Hepatic stellate cell (primary cell): ENCODE data around the gene DPT.
"Not testable (repeated sequence)": the region's sequence is repeated elsewhere in the genome, so short reads cannot be mapped to it uniquely, and the experiment has no call there.

Experiments
- DNase-seq: peaks from one replicate; pipeline ENCODE4 v3.0.0; 2011; ENCODE audit warnings: low spot score

DPT gene

DNA sequence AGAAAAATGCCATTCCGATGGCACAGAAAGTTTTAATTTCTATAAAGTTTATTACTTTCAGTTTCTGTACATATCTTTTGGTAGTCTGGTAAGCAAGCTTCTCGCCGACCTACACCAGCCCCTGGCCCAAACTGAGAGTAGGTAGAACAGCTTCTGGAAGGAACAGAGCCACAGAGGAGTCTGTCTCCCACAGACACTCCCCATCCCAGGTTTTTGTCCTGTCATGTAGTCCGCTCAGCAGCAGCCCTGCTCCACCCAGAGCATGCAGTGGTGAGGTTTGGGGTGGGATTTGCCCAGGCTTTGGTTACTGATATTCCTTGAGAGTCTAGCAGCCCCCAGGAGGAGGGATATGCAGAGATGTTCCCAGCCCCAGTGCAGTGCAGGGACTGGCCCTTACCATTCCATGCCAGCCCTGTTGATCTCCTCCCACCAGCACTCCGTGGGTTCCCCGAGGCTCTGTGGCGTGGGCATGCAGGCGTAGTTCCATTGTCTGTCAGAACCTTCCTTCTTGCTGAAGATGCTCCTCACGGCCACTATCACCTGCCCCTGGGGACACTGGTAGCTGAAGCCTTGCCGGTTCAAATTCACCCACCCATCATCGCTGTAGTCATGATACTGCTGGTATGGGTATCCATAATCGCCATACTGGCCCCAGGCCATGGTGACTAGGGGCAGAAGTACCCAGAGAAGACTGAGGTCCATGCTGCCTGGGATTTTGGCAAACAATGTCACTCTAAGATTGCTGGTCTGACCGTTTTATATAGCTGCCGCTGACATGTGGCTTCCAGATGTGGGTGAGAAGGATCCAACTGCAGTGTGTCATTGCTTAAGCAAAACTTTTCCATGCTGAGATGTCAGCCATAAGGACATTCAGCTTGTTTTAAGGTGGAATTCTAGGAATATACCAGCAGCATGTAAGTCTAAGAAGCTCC, at the start of gene DPT:
Gene DPT, minus strand, starts transcription at position 734 of the 932 bp plus-strand sequence. Its CDS starts 32 bp downstream, at position 702.
- no peak for DNase-seq

DNA sequence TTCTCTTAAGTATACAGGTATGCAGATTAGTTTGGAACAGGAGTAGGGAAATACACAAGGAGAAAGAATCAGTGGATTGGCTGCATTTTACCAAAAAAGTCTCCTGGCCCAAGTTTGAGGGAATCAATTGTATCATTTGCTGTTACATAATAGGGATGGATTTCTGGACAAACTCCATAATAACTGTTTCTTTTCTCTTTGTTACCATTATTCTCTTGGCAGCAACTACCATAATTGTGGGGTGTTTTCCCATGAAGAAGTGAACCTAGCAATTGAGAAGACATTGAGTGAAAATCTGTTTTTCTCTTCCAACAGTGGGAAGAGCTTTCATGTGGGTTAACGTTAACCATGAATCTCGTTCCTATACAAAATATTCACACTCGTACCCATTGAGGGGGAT, 46.4 kb upstream of the DPT start:
- no peak for DNase-seq

DNA sequence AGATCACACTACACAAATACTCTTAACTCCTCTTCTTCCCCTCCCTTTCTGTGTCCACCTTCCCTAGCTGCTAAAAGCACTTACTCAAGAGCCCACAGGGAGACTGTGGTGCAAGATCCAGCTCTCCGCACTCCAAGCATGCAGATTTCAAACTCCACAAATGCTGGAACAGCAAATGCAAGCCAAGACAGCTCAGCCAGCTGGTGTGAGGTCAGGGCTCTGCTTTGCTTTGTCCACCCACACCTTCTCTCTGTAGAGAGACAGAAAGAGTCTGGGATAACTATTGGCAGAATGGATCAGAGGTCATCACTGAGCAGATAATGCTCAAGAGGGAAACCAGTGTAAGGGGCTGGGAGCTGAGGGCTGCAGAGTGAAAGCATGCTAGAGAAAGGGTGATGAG, 45.2 kb upstream of the DPT start:
- DNase-seq = no peak

DNA sequence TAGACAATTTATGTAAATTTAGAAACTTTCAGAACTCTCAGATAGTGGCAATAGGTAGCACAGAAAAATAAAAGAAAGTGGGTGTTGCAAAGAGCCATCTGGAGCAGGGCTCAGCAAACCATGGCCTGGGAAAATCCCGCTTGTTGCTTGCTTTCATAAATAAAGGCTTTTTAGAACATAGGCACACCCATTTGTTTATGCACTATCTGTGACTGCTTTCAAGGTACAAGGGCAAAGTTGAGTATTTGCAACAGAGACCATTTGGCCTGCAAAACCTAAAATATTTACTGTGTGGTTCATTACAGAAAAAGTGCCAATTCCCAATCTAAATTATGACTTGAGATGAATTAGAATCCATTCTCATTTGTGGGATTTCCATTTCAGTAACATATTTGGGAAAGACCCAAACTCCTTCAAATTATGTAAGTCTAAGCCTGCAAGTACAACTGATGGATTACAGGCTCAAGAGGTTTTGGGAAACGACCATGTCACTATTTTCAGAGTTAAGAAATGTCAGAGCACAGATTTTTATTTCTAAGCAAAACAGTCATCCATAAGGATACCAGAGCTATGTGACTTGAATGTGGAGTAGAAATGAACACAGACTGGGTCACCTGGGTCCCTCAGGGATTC, 43.5 kb upstream of the DPT start:
- no peak for DNase-seq

DNA sequence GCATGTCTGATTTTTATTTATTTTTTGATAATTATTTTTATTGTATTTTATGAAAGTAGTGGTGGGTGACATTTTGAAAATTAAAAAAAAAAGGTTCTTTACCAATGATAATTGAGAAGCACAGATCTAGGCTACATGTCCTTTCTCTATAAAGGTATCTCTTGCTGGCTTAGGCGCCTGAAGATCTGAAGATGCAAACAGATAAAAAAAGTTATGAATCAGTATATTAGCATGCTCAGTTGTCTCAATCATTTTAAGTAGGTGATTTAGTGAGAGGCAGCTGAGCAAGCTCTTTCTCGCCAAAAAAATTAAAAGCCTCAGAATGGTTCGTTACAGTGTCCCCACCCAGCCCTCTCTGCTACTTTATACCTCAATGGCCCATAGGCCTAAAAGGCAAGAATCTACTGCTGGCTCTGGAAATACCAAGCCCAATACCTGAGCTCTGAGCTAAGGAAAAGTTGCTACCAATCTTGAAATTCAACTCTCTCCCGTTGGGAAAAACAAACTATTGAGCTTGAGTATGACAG, 42.2 kb upstream of the DPT start:
- no peak for DNase-seq

DNA sequence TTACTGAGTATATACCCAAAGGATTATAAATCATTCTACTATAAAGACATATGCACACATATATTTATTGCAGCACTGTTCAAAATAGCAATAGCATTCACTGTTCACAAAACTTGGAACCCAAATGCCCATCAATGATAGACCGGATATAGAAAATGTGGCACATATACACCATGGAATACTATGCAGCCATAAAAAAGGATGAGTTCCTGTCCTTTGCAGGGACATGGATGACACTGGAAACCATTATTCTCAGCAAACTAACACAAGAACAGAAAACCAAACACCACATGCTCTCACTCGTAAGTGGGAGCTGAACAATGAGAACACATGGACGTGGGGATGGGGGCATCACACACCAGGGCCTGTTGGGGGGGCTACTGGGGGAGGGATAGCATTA, 40.9 kb upstream of the DPT start:
- not testable (repeated sequence) for DNase-seq

DNA sequence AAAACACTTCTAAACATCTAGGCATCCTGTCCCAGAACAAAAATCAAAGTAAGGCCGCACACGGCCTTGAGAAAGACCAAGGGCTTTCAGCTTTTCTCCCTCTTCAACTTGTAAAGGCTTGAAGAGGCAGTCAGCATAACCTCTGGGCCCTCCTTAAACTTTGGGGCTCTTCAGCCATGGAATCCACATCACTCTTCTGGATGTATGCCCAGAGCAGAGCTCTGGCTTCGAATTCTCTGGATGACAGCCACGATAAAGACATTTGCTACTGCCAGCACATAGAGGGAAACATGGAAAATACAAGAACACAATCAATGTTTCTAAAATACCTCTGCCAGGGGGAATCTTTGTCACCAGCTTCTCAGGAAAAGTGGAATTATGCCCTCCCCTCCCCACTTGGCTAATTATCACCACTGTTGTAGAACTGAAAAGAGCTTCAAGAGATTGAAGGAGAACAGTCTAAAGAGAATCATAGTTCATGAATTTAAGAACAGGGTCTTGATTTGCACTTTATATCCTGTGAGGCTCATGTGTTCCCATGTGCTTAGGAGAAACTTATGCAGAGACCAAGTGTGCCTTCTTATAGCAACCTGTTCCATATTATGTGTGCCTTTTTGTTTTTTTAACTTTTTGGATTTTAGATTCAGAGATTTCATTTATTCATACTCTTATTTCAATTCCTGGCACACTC, 39.0 kb upstream of the DPT start:
- DNase-seq = no peak

DNA sequence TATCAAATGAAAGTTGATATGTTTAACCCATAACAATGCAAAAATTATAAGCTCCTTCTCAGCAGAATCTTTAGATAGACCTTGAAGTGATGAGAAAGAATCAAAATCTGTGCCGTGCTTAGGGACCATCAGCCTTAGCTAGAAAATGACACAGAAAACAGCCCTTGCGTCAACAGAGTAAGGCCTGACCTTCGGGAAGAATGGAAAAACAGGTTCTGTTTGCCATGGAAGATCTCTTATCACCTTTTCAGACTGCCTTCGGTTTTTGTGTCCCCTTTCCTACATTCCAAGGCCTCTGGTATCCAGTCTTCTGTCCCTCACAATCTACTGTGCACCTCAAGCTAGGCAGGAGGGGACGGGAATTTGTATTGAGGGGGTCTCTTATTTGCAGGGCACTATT, 37.6 kb upstream of the DPT start:
- DNase-seq = no peak

DNA sequence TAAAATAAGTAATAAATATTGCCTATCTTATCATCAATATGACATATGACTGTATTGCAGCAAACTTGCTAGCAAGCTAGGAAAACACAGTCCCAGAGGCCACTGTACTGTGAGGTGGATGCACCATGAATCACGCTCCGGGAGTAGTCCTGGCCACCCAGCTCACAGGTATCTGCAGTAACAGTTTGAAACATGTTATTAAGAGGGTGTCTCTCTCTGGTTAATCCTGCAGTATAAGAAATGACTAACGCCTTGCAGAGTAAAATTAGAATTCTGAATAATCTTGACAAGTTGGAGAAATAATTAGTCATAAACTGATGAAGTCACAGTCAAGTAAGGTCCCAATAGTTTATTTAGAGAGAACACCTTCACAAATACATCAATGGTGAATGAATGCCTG, 34.0 kb upstream of the DPT start:
- DNase-seq = no peak

DNA sequence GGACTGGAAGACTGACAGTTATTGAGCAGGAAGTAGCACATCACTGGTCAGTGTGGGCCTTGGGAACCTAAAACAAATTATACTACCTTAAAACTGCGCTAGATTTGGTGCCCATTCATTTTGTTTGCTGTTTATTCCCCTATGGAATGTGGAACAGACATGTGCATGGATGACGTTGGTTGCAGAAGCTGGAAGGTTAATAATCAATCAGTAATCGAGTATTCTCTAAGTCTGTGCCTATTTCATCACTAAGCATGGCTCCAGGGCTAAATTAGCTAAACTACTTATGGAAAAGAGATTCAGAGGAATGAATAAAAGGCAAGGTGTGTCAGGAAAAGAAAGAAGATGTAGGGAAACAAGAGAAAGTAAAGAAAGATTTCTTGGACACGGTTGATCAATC, 33.5 kb upstream of the DPT start:
- no peak for DNase-seq

DNA sequence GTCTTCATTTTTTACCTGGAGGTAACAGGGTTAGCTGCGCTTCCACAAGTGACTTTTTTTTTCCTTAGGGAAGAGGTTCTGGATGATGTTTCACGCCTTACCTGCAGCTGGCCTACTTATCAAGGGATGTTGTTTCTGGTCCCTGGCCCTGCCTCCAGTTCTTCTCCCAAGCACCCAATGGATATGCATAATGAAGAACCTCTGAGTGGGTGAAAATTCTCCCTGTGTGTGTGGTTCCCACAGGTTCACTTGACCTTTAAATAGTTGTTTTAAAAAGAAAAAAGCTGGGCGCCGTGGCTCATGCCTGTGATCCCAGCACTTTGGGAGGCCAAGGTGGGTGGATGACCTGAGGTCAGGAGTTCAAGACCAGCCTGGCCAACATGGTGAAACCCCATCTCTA, 31.8 kb upstream of the DPT start:
- DNase-seq = no peak

DNA sequence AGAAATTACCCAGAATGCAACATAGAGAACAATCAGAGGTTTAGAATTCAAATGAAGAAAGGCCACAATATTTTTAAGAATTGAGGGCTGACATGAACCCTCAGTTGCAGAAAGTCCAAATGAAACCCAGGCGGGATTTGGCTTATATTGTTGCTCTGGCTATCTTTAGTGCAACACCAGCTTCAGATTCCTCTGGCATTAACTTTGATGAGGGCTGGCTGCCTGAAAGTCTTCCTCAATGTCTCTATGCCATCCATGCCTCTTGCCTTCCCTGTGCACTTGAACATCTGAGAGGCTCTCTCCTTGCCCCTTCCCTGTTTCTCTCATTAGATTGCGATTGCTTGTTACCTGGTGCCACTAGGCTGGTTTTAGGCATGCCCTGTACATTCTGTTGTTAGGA, 31.2 kb upstream of the DPT start:
- no peak for DNase-seq

DNA sequence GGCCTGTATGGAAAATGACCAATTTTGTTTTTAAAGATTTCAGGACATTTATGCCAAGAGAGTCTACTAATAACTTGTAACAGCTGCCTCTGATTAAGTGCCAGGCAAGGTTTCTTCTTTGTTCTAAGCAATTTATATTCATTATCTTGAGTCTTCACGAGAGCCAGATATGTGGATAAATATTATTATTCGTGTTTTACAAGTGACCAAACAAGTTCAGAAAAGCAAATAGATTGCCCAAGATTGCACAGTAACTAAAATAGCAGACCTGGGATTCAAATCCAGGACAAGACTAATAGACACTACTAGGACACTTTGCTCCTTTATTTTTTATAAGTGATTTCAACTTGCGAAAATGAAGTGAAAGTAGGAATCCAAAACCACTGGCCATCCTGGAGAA, 30.1 kb upstream of the DPT start:
- no peak for DNase-seq

DNA sequence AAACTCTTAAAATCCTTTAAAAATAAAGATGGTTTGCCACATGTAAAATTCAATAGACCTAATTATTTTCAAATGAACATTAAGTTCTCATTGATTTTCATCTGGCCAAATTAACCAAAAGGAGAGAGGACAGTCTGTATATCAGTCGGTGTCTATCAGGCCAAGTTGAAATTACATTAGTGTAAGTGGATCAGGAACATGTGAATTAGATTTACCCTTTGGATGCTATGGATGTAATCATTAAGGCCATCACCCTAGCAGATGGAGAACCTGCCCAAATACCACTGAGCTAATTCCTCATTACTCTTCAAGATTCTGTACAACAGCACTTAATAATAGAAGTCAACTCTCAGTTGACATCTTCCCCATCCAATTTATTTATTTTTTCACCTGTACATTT, 29.5 kb upstream of the DPT start:
- DNase-seq = no peak

DNA sequence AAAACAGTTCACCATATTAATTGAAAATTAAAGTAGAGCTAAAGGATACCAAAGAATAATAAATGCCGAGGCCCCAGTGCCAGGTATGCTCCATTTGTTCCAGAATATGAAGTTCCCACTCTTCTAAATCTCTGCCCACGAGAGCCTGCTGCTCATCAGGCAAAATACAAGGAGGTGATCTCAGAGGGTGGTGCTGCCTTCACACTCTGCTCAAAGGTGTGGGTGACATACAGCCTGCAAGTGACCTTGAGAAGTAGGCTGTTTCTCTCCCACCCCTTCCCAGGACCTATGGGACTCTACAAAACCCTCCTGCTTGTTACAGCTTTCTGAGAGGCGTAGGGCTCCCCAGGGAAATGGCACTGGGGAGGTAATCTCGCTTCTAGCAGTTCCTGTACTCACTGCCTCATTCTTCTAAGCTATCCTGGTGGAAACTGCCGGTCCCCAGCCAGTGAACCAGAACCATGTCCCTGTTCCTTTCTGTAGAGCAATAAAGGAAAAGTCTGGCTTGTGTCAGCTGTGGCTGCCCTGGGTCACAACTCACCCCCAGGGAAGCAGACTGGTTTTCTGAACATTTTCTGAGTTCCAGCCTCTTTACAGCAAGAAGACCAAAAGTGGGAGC, 26.9 kb upstream of the DPT start:
- no peak for DNase-seq

DNA sequence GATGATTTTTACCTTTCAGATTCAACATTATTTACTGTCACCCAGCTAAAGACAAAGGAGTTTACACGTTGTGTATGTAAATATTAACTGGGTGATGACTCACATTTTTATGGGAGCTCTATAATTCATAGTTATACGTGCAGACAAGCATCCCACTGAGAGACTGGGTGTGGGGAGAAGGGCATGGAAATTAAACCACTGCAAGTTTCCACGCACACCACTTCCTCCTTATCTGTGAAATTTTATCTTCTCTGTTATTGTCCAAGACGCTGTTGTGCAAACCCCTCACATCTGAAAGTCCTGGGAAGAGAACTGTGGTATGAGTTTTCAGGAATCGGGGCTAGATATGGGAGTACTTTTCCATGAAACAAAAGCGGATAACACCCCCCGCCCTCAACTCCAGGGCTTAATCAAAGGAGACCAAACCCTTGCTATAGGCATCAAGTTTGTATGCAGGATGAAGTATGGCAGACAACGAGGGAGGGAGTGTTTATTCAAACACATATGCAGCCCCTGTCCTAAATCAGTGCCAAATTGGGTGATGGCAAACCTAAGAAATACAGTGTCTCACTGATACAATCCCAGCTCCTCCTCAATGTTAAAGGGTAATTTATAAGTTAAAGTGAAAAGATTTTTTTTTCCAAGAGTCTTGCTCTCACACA, 23.3 kb upstream of the DPT start:
- DNase-seq = no peak

DNA sequence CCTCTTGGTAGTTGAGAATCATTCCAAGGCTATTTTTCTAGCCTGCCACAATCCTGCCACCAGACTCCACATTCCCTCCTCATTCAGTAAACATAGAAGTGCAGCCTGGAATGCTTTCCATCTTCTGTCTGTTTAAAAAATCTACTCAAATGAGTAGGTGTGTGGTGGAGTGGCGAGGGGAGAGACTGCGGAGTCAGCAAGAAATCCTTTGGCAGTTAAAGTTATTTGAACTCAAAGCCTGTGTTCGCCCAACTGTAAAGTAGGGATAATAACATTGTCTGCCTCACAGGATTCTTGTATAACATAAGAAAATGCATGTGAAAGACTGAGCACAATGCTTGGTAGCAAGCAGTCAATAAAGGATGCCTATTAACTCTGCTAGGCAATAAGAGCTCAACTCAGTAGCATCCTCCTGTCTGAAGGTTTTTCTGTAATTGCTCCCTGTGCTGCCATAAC, 22.2 kb upstream of the DPT start:
- no peak for DNase-seq

DNA sequence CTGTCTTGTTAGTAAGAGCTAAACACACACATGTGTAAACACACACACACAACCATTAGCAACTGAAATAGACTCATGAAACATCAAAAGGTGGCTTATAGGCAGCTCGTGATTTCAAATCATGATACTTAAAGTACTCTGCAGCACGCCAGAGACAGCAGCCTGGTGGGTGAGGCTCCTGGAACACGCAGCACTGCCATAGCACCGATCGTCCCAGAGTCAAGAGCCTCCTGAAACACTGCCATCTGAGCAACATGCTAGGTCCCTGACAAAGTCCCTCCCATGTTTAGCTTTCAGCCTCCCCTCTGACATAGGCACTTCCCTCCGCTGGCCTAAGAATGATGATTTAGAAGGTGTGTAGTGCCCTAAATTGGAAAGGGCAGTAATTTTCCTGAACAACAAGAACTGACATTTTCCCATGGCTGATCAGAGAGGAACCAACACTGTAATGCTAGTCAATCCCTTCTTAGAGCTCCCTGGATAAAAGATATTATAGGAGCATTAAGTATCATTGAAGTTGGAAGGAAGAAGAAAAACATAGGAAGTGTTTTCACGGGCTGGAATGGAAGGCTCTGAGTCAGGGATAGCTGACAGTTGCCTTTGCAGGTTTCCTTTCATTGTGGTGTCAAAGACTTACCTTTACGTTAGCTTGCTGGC, 14.1 kb upstream of the DPT start:
- no peak for DNase-seq

DNA sequence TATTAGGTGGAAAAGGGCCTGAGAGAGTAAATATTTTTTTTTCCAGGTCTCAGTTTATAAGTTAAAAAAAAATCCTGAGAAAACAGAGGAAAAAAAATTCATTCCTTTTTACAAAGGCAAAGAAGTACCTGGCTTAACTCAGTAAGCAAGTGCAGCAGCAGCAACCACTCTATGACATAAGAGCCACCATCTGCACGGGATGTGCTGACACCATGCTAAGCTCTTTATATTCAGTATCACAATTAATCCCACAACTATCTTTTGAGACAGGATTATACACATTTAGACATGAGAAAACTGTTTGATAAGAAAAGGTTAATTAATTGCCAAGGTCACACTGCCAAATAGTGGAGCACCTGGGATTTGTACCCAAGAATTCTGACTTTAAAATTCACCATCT, 13.4 kb upstream of the DPT start:
- no peak for DNase-seq

DNA sequence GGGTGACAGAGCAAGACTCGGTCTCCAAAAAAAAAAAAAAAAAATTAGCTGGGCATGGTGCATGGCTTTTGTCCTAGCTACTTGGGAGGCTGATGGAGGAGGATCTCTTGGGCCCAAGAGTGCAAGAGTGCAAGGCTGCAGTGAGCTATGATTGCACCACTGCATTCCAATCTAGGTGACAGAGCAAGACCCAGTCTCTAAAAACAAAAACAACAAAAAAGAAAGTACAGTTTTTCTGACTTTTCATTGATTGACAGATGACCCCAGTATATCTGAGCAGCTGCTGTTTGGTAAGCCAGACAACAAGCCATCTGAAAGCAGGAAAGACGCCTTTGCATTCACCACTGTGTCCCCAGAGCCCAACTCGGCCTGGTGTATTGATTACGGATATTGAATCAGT, 10.9 kb upstream of the DPT start:
- no peak for DNase-seq

DNA sequence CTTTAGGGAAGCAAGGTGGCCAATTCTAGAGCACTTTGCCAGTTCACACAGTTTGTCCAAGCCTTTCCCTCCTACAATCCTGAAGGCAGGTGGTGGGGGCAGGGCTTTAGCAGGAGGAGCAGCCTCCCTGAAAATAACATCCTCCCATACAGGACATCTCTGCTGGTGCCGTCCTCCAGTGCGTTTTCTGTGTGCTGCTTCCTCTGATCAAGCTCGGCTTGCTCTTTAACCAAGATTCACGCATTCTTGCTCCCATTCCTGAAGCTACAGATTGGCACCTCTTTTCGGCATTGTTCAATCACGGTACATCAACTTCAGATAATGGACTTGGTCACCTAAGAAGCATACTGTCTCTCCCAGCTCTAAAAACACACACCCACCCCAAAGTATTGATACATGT, 7.5 kb upstream of the DPT start:
- no peak for DNase-seq
